ENCODE measurements around the gene RPL3. TPM values are rescaled to one million over a fixed set of nuclear protein-coding genes. Genes with fewer than 3 reads are reported as not detected.
"Not testable (repeated sequence)": the region's sequence is repeated elsewhere in the genome, so short reads cannot be mapped to it uniquely, and the experiment has no call there.

RPL3 gene
- total RNA-seq, 4 donors from 2014 or later, result 1,543 to 2,117 (median 1,973) TPM

GRCh38 chr22:39327995-39328754 is 8.8 kb upstream of the RPL3 start:
- no peak for TF ChIP-seq CTCF (IDR thresholded peaks at IDR 0.05)
- peak; percentile 34 for ATAC-seq (ENCODE audit: low FRiP score)

GRCh38 chr22:39325392-39325932 is 6.0 kb upstream of the RPL3 start:
- no peak for DNase-seq (ENCODE audit: low spot score)

More at GRCh38 chr22:39327995-39328754, 8.8 kb upstream of the RPL3 start:
- no peak for DNase-seq (ENCODE audit: low spot score)

GRCh38 chr22:39320616-39321029 is 1.2 kb upstream of the RPL3 start:
- ATAC-seq (ENCODE audit: low FRiP score); DNase-seq (ENCODE audit: low spot score): not testable (repeated sequence)

More at GRCh38 chr22:39325392-39325932, 6.0 kb upstream of the RPL3 start:
- no peak for TF ChIP-seq CTCF (IDR thresholded peaks at IDR 0.05)
- no peak for ATAC-seq (ENCODE audit: low FRiP score)

- TF ChIP-seq CTCF (IDR thresholded peaks at IDR 0.05), result no peak
- peak; percentile 3 for ATAC-seq (ENCODE audit: low FRiP score)
- no peak for DNase-seq (ENCODE audit: low spot score)
Measured at GRCh38 chr22:39318507-39319283, 728 bp downstream of the RPL3 start.

GRCh38 chr22:39317775-39318506 is 1.5 kb downstream of the RPL3 start:
- TF ChIP-seq CTCF (IDR thresholded peaks at IDR 0.05), result no peak
- no peak for ATAC-seq (ENCODE audit: low FRiP score)
- DNase-seq (ENCODE audit: low spot score), result no peak

- no peak for ATAC-seq (ENCODE audit: low FRiP score)
- DNase-seq (ENCODE audit: low spot score), result no peak
- TF ChIP-seq CTCF (IDR thresholded peaks at IDR 0.05), result no peak
Measured at GRCh38 chr22:39317084-39317774, 2.2 kb downstream of the RPL3 start.
